HG02973 (cell line): ENCODE measurements around the gene CDH20.
"Not testable (repeated sequence)": the region's sequence is repeated elsewhere in the genome, so short reads cannot be mapped to it uniquely, and the experiment has no call there.

Experiments used
- ATAC-seq: cut with Tn5 transposase; IDR thresholded peaks from one replicate; pipeline ENCODE4 v1.9.1; 2021; ENCODE audit warnings: moderate library complexity; ENCODE audit not compliant: unreplicated experiment

CDH20 gene

DNA sequence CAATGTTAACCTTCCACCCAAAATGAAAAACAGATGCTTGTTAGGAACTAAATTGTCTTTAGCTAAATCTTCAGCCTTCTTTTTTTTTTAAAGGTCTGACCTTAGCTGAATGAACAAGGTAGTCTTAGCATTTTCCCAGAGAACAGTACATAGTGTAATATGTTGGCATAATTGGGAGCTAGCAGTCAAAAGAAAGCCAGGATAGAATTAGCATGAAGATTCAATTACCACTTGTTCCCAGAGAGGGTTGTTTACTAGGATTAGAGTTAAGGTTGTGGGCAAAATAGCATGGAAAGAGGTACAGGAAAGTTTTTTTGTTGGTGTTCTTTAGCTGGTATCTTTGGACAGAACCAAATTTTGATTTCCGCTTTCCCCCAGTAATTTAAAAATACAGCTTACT lies 6.9 kb downstream of the CDH20 start:
- no peak for ATAC-seq

DNA sequence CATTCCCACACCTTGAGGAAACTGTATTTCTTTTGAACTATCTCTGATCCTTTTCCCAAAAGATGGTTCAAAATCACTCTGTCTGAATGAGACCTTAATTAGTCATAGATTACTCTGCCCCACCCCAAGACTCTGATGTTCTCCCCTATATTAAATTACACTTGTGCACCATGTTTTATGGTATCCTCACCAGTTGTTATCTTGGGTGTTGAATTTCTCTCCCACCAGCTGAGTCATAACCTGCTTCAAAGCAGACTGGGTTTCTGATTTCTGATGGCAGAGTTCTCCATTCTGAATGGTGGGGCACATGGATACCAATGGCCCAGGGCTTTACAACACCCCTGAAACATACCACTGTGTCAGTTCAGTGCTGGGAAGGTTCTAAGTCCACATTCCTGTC lies 15.0 kb downstream of the CDH20 start:
- ATAC-seq, result no peak

DNA sequence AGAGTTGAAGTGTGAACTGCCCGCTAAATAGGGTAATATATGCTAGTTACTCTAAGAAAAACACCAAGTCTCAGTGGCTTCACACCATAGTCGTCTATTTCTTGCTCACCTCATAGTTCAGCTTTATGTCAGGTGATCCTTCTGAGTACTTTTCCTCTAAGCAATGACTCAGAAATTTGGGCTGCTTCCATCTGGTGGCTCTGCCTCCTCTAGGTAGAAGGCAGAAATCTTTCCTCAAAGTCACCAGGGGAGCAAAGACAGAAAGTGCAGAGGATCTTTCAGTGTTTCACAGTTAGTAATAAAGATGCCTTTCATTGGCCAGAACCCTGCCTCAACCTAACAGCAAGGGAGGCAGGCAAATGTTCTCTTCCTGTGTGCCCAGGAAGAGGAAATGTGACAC lies 17.3 kb downstream of the CDH20 start:
- ATAC-seq, result no peak

DNA sequence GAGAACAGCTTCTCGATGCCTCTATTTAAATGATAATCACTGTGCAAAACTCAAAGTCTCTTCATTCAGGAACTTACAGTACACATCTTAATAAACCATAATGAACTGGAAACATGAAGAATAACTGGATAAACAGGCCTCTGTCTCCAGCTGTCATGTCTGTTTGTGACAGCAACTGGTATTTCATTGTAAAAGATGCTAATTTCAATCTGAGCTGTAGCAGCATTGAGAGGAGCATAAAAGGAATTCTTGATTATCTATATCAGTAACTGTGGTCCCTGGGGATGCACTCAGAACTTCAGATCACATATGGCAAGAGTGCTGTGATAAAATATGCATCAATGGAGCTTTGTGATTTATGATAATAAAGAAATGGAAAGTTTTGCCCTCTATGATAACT lies 18.8 kb downstream of the CDH20 start:
- ATAC-seq, result no peak

DNA sequence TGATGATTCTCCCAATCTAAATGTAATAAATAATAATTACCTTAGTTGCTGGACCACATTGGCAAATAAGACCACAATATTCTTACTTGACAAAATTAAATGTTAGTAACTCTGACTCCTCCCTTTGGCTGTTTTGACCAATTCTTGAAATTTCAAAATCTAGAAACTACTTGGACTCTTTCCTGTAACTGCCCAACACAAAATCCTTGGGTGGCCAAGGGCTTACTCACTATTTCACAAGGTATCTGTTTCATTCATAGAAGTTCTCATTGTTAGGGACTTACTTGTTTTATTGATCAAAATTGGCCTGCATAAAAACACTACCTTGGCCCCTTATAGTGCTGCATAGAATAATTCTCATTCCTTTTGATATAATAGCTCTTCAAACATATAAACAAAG lies 19.4 kb downstream of the CDH20 start:
- ATAC-seq, result no peak

DNA sequence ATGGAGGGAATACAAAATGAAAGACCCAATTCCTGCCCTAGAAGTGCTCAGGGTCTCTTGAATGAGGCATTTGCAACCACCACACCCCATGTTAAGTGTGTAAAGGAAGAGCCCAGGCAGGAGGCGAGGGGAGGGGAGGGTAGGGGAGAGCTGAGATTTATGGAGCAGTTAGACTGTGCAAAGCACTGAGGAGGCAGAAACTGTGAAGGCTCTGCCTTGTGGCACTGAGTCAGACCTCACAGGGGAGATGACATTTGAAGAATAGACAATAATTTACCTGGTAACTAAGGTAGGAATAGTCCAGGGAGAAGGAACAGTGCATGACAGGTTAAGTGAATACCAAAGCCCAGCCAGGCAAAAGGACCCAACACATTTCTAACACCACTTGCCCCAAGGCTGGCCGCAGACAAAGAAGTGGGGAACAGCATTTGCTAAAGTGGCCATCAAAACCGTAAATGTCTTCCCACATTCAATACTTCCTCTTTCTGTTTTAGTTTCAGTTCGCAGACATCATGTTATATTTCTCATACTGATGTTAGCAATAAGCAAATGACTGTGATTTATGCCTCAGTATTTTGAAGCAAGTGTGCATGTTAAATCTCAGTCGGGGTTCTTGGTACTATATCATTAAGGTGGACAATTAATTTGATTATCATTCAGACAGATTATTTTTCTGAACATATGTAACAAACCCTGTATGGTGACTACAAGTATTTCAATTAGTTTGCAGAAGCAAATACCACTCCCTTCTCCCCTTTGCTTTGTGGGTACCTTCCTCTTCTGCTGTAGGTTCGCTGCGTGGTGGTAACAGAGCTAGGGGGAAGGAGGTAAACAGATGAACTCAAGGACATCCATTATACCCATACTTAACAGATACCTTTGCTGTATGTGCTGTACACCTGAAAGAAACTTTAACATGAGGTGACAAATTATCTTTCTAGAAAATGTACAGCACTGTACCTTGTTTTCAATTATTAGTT lies 27.5 kb downstream of the CDH20 start:
- peak; percentile 94 for ATAC-seq

DNA sequence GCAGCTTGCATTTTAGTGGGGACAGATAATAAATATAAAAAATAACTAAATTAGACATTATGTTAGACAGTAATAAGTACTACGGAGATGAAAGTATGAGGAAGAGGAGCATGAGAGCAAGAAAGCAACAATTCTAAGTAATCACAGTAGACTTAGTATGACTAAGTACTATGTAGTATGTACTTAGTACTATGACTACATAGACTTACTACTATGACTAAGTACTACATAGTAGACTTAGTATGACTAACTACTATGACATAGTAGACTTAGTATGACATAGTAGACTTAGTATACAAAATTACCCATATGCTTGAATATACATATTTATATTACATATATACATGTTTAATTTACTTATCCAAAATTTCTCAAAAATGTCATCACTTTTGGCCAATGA lies 29.3 kb downstream of the CDH20 start:
- ATAC-seq, result no peak

DNA sequence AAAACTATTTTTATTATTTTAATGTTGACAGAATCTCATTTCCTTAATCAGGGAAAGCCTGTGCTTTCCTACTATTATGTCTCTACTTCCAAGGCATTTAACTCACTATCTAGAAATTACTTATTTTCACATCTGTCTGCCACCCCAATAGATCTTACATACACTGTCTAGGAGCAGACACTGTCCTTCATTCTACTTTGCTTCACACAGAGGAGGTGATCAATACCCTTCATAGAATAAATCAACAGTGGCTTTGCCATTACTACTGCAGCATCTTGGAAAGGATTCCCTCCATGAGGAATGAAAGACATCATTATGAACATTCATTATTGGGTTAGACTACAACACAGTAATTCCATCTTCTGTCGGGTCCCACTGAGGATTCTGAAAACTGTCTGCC lies 31.7 kb downstream of the CDH20 start:
- ATAC-seq, result no peak

DNA sequence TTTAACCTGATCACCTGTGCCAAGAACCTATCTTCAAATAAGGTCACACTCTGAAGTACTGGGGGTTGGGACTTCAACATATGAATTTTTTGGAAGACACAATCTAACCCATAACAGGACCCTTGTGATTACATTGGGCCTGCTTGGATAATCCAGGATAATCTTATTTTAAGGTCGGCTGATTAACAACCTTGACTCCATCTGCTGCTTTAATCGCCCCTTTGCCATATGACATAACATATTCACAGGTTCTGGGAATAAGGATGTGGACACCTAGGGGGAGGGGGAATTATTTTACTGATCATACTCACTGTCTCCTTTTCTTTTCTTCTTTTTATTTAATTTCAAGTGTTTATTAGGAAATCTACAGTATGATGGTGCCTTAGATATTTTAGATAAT lies 34.8 kb downstream of the CDH20 start:
- no peak for ATAC-seq

DNA sequence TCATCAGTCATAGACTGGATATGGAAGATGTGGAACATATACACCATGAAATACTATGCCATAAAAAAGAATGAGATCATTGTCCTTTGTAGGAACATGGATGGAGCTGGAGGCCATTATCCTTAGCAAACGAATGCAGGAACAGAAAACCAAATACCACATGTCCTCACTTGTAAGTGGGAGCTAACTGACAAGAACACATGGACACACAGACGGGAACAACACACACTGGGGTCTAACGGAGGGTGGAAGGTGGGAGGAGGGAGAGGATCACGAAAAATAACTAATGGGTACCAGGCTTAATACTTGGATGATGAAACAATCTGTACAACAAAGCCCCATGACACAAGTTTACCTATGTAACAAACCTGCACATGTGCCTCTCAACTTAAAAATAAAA lies 36.4 kb downstream of the CDH20 start:
- not testable (repeated sequence) for ATAC-seq

DNA sequence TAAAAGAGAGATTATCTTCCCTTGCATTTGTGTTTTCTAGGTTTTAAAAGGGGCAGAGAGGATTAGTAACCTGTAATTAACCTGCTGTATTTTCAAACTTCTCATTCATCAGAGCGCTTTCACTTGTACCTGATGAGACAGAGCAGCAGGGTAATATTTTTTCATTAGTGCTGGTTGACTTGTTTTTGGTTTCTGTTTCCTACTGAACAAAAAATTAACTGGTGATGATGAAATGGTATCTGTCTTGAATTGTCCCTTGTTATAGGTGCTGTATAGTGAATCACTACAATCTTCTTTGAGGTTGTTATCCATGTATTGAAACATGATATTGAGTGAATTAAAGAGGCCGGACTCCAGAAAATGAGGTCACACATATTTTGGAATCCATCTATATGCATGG lies 37.9 kb downstream of the CDH20 start:
- no peak for ATAC-seq

DNA sequence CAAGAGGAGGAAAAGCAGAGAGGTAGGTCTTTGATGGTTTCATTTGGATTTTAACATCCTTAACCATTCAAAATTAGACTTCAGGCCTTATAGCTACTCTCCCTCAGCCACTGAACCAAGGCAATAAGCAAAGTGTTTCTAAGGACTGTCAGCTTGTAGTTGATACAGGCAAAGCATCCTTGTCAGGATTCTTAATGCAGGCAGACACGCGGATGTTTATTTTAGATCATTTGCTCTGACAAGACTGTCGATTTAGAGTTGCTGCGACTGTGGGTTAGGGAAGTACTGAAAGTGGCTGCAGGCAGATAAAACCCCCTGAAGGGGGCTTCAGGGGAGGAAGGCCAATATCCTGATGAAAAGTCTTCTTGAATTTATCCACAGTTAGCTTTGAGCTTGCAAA lies 46.6 kb downstream of the CDH20 start:
- ATAC-seq, result no peak

DNA sequence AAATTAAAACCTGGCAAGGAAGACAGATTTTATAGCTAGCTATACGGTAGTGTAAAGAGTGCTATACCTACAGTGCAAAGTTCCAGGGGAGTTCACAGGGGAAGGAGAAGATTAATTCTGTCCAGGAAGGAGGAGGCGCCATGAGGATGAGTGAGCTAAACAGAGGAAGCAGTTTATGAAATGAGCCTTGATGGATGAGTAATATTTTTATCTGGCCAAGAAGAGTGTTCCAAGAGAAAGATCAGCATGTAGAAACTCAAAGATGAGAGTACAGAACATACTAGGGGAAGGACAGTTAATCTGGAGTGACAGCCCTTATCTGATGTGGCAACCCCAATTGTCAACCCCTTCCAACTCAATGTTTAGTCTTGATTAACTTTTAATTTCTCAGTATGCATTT lies 54.8 kb downstream of the CDH20 start:
- no peak for ATAC-seq

DNA sequence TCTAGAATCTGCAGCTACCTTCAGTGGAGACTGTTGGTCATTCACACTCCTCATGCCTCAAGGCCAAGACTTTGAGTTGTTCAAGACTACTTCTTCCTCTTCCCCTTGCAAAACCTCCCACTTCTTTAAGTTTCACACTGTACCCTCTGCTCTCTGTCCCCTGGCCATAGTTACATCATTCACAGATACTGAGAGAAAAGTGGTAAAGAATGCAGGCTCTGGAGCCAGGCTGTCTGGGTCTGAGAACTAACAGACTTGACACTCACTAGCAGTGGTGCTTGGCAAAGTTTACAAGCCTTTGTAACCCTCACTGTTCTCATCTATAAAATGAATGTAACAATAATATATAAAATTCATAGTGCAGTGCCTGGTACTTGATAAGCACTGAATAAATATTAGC lies 61.8 kb downstream of the CDH20 start:
- ATAC-seq, result no peak

DNA sequence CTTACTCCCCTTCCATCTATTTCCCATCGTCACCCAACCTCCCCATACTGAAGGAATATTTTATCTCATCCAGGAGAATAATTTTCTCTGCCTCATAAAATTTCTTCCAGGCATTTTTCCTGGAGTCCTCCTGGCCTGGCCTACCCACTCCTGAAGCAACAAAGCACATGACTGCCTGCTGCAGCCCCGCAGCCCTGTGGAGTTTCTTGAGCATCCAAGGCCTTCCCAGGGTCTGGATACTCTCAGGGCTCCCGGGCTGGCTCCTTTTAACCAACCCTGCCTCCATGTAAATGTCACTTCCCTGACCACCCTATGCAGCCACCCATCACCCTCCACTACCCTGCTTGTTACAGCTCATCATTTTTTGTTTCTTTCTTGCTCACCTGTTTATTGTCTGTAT lies 64.0 kb downstream of the CDH20 start:
- ATAC-seq, result no peak

DNA sequence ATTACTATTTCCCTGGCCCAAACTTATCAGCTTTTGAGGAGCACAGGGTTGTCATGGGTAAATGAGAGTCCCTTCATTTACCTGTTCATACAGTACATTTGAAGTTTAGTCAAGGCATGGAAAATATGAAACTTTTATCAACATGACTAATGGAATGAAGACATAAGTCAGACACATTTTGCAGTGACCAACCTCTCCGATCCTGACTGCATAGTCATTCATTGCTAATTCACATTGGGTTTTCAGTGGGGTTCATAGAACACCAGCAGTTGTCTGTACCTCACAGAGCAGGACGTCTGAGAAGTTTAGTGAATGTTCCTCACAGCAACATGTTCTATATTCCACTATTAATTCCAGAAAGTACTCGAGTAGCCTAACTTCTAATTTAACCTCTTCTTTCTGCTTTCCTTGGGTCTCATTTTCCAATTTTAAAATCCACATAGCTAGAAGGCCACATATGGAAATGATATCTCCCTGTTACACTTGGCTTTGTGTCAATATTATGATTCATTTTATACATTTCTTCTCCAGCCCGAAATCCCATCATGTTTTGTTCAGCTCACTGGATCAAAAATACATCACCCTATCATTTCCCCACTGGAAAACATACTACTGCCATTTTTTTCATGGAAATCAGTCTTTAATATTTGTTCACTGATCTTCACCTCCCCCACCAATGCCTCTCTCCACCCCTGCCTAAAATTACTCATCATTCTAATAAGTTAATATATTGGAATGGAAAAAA lies 65.9 kb downstream of the CDH20 start:
- no peak for ATAC-seq

DNA sequence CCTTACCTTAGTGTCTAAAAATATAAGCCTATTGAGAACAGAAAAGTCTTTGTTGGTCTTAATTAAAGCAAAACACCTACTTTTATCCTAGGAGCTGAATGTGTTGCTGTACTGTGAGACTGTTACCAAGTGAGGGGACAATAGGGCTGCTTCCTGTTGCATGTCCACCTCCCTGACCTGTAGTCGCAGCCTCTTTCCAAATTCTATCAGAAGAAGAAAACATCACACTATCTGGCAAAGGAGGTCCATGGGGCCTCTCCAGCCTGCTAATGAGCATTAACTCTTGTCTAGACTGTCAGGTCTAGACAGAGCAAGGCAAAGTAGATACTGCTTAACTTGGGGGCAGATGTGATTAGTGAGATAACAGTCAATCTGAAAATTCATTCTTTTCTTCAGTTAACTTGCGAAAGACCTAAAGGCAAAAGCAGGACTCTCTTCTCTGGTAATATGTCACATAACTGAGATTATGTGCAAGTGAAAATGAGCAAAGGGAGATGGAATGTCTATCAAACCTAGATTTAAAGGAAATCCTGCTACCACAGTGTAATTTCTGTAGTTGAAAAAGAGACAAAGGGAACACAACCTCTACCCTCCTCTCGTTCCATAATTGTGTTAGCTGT lies 66.9 kb downstream of the CDH20 start:
- ATAC-seq, result no peak

DNA sequence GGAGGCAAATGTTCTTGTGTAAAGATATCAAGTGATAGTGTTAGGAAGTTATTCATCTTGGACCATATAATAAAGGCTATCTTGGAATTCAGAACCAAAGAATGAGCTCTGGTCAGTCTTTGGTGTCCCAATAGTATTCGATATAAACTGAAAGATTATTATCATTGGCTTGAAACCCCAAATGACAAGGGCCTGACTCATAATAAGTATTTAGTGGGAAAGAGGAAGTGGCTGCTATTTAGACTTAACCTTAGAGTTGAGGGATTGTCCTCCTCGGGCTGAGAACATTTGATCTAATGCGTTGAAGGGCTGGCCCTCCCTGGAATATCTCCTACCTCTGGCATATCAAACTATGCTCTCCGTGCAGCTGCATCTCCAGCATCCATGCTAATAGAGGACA lies 67.5 kb downstream of the CDH20 start:
- no peak for ATAC-seq

DNA sequence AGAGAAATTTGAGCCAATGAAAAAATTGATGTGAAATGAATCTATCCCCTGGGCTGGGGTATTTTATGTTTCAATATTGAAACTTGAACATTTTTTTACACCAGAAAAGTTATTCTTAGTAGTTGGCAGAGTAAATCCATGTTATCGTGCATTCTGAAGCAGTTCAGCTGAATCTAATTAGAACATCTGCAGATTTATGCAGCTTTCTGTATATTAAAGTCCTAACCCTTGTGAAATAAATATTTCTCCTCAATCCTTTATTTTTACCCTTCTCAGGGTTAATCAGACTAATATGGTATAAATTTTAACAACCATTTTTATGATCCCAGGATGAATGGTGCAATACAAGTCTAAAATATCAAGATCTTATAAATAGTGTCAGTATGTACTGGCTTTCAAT lies 69.5 kb downstream of the CDH20 start:
- no peak for ATAC-seq

DNA sequence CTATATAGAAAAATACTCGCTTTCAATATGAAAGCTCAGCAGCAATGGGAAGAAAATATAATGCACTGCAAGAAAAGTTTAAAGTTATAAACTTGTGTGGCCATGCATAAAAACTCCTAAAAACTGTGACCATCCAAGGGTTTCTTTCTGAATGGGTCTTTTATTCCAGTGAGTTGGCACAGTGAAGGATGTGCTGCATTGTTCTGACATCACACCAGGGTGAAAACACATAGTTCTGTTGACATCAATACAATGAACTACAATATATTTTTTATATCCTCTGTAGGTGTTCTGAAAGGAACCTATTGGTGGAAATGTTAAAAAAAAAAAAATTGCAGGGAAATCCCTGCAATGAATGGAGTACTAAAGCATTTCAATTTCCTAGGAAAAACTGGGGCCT lies 80.2 kb downstream of the CDH20 start:
- ATAC-seq, result no peak

DNA sequence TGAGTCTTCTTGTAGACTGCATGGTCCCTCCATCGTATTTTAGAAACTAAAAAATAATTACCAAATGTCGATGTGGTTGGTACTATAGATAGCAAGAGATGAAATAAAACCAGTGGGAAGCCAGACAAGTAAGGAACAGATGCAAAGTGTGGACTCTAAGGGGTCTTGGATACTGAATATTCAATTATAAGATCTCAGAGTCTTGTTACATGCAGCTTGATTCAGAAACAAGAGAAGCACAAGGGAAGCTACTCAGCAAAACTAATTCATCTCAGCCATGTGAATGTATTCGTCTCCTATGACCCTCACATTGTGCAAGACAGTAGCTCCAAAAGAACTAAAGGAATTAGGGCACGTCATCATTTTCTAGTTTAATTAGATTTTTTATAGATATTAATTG lies 80.9 kb downstream of the CDH20 start:
- no peak for ATAC-seq

DNA sequence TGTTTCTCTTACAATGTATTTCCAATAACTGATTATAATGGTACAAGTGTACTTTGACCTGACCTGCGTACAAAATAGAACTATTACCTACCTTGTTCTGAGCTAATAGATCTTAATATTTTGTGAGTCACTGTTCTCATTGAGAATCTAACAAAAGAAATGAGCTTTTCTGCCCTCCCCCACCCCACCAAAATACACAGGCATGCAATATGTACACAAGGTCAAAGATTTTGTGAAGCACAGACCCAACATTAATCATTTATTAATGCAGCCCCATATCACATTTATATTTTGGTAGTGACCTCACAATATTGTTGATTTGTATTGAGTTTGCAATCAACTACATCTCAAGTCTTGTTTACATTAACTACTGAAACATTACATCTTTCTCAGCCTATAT lies 86.5 kb downstream of the CDH20 start:
- ATAC-seq, result no peak
